Measurements from ENCODE around the gene ZRANB3.

Gene ZRANB3

DNA sequence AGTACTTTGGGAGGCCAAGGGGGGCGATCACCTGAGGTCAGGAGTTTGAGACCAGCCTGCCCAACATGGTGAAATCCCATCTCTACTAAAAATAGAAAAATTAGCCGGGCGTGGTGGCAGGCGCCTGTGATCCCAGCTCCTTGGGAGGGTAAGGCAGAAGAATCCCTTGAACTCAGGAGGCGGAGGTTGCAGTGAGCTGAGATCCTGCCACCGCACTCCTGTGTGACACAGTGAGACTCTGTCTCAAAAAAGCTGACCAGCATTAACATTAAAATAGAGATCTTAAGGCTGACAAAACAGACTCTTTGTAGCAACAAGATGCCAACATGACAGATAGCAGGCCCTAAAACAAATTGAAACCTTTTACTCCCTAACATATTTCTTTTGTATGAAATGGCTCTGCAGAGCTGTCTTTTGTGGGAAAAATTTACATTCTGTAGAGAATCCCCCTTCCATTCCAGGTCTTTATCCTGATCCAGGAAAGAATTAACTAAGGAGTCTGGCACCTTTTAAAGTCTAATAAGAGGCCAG, 265.0 kb downstream of the ZRANB3 start:
- no peak for TF ChIP-seq TOX (CRISPR knock-in tag; IDR thresholded peaks at IDR 0.05; ENCODE audit: borderline replicate concordance)
- TF ChIP-seq RARB (CRISPR knock-in tag; IDR thresholded peaks at IDR 0.05) = no peak
- TF ChIP-seq CSDC2 (CRISPR knock-in tag; IDR thresholded peaks at IDR 0.05) = no peak
- TF ChIP-seq, protein P1, sequence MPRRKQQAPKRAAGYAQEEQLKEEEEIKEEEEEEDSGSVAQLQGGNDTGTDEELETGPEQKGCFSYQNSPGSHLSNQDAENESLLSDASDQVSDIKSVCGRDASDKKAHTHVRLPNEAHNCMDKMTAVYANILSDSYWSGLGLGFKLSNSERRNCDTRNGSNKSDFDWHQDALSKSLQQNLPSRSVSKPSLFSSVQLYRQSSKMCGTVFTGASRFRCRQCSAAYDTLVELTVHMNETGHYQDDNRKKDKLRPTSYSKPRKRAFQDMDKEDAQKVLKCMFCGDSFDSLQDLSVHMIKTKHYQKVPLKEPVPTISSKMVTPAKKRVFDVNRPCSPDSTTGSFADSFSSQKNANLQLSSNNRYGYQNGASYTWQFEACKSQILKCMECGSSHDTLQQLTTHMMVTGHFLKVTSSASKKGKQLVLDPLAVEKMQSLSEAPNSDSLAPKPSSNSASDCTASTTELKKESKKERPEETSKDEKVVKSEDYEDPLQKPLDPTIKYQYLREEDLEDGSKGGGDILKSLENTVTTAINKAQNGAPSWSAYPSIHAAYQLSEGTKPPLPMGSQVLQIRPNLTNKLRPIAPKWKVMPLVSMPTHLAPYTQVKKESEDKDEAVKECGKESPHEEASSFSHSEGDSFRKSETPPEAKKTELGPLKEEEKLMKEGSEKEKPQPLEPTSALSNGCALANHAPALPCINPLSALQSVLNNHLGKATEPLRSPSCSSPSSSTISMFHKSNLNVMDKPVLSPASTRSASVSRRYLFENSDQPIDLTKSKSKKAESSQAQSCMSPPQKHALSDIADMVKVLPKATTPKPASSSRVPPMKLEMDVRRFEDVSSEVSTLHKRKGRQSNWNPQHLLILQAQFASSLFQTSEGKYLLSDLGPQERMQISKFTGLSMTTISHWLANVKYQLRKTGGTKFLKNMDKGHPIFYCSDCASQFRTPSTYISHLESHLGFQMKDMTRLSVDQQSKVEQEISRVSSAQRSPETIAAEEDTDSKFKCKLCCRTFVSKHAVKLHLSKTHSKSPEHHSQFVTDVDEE (CRISPR knock-in tag; IDR thresholded peaks at IDR 0.05) = no peak
- TF ChIP-seq, protein P2, sequence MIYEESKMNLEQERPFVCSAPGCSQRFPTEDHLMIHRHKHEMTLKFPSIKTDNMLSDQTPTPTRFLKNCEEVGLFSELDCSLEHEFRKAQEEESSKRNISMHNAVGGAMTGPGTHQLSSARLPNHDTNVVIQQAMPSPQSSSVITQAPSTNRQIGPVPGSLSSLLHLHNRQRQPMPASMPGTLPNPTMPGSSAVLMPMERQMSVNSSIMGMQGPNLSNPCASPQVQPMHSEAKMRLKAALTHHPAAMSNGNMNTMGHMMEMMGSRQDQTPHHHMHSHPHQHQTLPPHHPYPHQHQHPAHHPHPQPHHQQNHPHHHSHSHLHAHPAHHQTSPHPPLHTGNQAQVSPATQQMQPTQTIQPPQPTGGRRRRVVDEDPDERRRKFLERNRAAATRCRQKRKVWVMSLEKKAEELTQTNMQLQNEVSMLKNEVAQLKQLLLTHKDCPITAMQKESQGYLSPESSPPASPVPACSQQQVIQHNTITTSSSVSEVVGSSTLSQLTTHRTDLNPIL (CRISPR knock-in tag; IDR thresholded peaks at IDR 0.05; ENCODE audit: low read depth) = no peak
- no peak for TF ChIP-seq ESRRG (CRISPR knock-in tag; IDR thresholded peaks at IDR 0.05)
- no peak for TF ChIP-seq OSR1 (CRISPR knock-in tag; IDR thresholded peaks at IDR 0.05)
- no peak for TF ChIP-seq ARNTL (CRISPR knock-in tag; IDR thresholded peaks at IDR 0.05; ENCODE audit: borderline replicate concordance, low read depth)
- TF ChIP-seq BACH2 (CRISPR knock-in tag; IDR thresholded peaks at IDR 0.05; ENCODE audit: borderline replicate concordance) = no peak
- no peak for TF ChIP-seq ZNF70 (CRISPR knock-in tag; IDR thresholded peaks at IDR 0.05)
- no peak for TF ChIP-seq ZFP30 (CRISPR knock-in tag; IDR thresholded peaks at IDR 0.05)
- TF ChIP-seq CSRNP3 (CRISPR knock-in tag; IDR thresholded peaks at IDR 0.05) = no peak
- TF ChIP-seq ZC3H10 (CRISPR knock-in tag; IDR thresholded peaks at IDR 0.05) = no peak
- TF ChIP-seq ZFP3 (CRISPR knock-in tag; IDR thresholded peaks at IDR 0.05) = no peak
- TF ChIP-seq PPARA (CRISPR knock-in tag; IDR thresholded peaks at IDR 0.05; ENCODE audit: borderline replicate concordance) = no peak
- TF ChIP-seq, protein P3, sequence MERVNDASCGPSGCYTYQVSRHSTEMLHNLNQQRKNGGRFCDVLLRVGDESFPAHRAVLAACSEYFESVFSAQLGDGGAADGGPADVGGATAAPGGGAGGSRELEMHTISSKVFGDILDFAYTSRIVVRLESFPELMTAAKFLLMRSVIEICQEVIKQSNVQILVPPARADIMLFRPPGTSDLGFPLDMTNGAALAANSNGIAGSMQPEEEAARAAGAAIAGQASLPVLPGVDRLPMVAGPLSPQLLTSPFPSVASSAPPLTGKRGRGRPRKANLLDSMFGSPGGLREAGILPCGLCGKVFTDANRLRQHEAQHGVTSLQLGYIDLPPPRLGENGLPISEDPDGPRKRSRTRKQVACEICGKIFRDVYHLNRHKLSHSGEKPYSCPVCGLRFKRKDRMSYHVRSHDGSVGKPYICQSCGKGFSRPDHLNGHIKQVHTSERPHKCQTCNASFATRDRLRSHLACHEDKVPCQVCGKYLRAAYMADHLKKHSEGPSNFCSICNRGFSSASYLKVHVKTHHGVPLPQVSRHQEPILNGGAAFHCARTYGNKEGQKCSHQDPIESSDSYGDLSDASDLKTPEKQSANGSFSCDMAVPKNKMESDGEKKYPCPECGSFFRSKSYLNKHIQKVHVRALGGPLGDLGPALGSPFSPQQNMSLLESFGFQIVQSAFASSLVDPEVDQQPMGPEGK (CRISPR knock-in tag; IDR thresholded peaks at IDR 0.05; ENCODE audit: borderline replicate concordance) = no peak
- TF ChIP-seq ZNF8 (CRISPR knock-in tag; IDR thresholded peaks at IDR 0.05) = no peak
- no peak for TF ChIP-seq ISL1 (CRISPR knock-in tag; IDR thresholded peaks at IDR 0.05)
- no peak for TF ChIP-seq ZNF565 (CRISPR knock-in tag; conservative IDR thresholded peaks at IDR 0.05; ENCODE audit: low read depth)
- ATAC-seq = no peak

- no peak for ATAC-seq
- TF ChIP-seq, protein P3 (CRISPR knock-in tag; IDR thresholded peaks at IDR 0.05; ENCODE audit: borderline replicate concordance) = no peak
- TF ChIP-seq ZFP3 (CRISPR knock-in tag; IDR thresholded peaks at IDR 0.05) (no peak), SNAI2 (CRISPR knock-in tag; IDR thresholded peaks at IDR 0.05) (no peak), BACH2 (CRISPR knock-in tag; IDR thresholded peaks at IDR 0.05; ENCODE audit: borderline replicate concordance) (no peak), ZFP30 (CRISPR knock-in tag; IDR thresholded peaks at IDR 0.05) (no peak)
Observed at GRCh38 chr2:135259123-135259522, 271.9 kb downstream of the ZRANB3 start.

DNA sequence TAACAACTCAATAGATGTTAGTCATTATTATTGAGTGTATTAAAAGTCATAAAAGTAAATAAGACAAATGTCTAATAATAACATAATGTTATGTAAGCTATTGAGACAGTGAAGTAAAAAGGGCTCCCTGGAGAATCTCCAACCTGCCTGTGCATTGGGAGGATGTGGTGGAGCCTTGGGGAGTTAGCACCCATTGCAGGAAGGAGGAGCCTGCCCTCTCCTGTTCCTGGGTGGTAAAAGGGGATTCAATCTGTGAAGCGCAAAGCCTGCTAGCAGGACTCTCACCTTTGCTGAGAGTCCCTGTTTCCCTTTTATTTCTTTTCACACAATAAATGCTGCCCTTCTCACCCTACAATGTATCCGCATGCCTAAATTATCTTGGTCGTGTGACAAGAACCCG, 272.8 kb downstream of the ZRANB3 start:
- peak; percentile 33; the same call in 2 of the 3 replicates for ATAC-seq
- TF ChIP-seq, protein P2 (CRISPR knock-in tag; IDR thresholded peaks at IDR 0.05; ENCODE audit: low read depth) = no peak
- TF ChIP-seq ZFP30 (CRISPR knock-in tag; IDR thresholded peaks at IDR 0.05) = no peak

All from SK-N-SH treated with all-trans-retinoic acid at 6 μM for 48 hours (cell line).